Stimulated activated CD4-positive, alpha-beta T cell treated with anti-CD3 and anti-CD28 coated beads, Interleukin-12 subunit alpha, Interleukin-12 subunit beta, amount 100 ng/mL, for 4 hours (primary cell): ENCODE results near the gene SIL1.

Experiments
- DNase-seq: peaks from one replicate; pipeline ENCODE4 v3.0.0-alpha.2; 2020

Gene SIL1

DNA sequence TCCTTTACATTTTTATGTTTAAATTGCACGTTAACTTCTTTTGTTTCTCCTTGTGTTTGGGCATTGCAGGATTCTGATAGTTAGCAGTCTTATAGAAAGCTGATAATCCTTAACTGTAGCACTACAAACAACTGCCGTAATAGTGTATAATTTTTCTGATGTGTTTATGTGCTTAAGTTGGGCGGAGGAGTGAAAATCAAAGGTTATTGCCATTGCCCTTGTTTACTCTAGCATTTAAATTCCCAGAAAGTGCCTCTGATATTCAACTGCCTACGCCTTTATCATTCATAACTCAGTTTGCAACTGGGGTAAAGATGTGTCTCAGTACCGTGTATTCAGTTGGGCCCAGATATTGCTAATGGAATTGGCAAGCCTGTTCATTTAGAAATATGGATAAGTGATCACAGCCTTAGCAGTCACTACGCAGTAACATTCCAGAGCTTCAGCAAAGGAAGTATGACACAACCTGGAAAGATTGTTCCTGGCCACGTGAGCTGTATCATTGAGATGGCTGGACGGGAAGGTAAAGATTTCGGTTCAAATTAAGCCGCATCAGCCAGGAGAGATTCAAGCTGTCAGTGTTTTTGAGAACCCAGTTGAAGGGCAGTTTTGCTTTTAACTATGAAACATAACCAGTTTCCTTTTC is 294.9 kb downstream of the SIL1 start:
- no peak for DNase-seq

DNA sequence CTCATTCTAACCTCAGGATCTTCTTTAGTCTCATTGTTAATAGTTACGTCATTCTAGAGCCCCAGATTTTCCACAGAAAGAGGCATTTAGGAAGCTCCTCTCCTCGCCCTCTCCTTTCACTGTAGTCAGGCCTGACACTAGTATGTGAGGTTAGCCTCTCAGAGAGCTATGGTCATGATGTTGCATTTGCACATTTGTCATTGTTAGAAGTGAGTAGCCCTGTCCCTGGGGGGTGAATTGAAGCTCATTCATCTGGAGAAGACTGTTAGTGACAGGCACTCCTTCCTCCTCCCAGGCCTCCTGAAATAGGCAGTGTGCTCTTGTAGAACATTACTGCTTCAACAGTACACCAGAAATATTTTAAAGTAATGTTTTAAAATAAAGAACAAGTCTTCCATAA is 296.5 kb downstream of the SIL1 start:
- DNase-seq, result no peak

DNA sequence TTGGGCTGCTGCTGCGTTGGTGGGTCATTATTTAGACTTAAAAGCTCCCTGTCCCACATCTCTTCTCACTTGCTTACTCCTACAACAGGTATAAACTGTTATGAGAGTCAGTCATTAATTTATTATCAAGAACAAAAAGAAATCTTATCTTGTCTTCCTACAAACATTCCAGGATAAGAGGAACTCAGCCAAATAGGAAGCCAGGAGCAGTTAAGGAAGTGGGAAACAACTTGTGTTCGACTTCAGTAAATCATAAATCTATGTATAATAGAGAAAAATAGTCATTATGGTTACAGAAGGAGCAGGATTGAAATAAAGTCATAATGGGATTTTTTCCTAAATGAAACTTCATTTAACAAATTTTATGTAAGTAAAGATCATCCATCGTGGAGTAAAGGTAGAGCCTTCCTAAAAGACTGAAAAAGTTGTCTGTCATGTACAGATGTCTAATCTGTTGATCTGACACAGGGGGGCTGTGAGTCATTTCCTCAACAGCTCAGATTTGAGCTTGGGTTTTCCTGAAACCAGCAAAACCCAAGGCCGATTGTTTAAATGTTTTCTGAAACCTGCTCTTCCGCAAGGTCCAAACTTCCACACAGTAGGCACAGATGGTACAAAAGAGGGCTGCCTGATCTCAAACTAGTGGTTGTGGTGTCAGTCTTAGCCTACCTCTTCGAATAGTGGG is 297.7 kb downstream of the SIL1 start:
- no peak for DNase-seq

DNA sequence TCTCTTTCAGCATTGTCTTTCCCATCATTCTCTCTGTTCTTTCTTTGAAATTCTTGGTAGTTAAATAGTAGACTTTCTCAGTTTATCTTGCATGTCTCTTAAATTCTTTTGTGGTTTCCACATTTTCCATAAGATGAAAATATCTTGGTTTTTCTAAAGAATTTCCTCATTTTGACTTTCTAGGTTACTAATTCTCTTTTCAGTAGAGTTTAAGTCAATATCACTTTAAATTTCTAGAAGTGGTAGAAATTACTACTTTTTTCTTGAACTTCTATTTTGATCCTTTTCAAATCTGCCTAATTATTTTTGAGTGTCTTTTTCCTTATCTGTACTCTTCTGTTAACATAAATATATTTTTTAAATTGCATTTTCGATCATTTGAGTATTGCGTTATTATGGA is 299.4 kb downstream of the SIL1 start:
- no peak for DNase-seq

- no peak for DNase-seq
Measured at GRCh38 chr5:138898299-138898698, 299.9 kb downstream of the SIL1 start.
